Measurements from ENCODE around the gene SLC44A3. TPM values are rescaled to one million over a fixed set of nuclear protein-coding genes. Genes with fewer than 3 reads are reported as not detected.

Gene SLC44A3
- total RNA-seq, 4 donors from 2014 or later: 20.6 to 60.5 (median 41.8) TPM

- in situ Hi-C loops (cut with MboI; ENCODE audit: low pct_ligation_motif_present in 1 of 4, low pct_unique_long_range_greater_than_20kb in 1 of 4, low sequenced_read_pairs in 3 of 4): loop anchor here in 3 of 4 donors (25.0 kb wide), 1 partner anchor 374 kb away; the partner anchor contains the start of gene RWDD3 (in 3 of the 3)
- Histone ChIP-seq H3K27me3 (no peaks in the 10 kb centered on the region), H3K9me3 (no peaks in the 10 kb centered on the region), H3K4me3 (no peak overlapping the region), H3K4me1 (peaks cover 8 to 48% (median 16%) of the 10 kb centered on the region in 4 donors), H3K36me3 (no peaks in the 10 kb centered on the region), H3K27ac (peak overlapping the region; percentile 84 to 90 (median 88))
- 8 to 21% methylated on average over 2 of the region's 2 CpGs for WGBS, 2 donors (ENCODE audit: low coverage in 1 of 2)
- TF ChIP-seq CTCF (IDR thresholded peaks at IDR 0.05) (no peak), POLR2AphosphoS5 (IDR thresholded peaks at IDR 0.05) (peak in 2 of 3 donors; percentile 22 to 49)
- intact Hi-C loops (cut with DNase I; ENCODE audit: low total_unique reads): no loop called here
- DNase-seq: no peak
Measured at GRCh38 chr1:94863297-94863911, 43.2 kb downstream of the SLC44A3 start.

DNA sequence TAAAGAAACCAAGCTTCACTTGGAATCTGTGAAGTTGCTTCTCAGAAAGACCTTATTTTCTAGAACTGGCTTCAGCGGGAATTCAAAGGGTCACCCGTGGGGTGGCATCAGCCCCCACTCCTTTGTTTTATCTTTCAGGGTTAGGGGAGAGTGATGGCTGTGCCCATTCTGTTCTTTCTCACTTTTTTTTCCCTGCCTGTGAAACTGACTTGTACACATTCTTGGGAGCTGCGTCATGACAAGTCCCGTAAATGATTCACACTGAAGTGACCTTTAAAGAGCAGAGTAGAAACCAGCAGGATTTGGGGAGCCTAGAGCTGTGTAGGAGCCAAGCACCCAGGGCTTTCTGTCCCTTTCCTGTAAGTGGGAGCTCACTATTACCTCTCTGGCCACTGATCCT lies 43.8 kb downstream of the SLC44A3 start:
- intact Hi-C loops (cut with DNase I; ENCODE audit: low total_unique reads): no loop called here
- no peak overlapping the region for H3K4me3 ChIP-seq
- H3K27ac ChIP-seq: peak overlapping the region; percentile 84 to 90 (median 88)
- H3K9me3 ChIP-seq: no peaks in the 10 kb centered on the region
- no peaks in the 10 kb centered on the region for H3K36me3 ChIP-seq
- TF ChIP-seq POLR2A (IDR thresholded peaks at IDR 0.05) (peak; percentile 16), CTCF (IDR thresholded peaks at IDR 0.05) (no peak), POLR2AphosphoS5 (IDR thresholded peaks at IDR 0.05) (peak; percentile 85 to 92 (median 89)), EP300 (IDR thresholded peaks at IDR 0.05; ENCODE audit: low read depth) (peak; percentile 91)
- WGBS, 2 donors (ENCODE audit: low coverage in 1 of 2): 57 to 75% methylated on average over 2 to 4 of the region's 4 CpGs
- in situ Hi-C loops (cut with MboI; ENCODE audit: low pct_ligation_motif_present in 1 of 4, low pct_unique_long_range_greater_than_20kb in 1 of 4, low sequenced_read_pairs in 3 of 4): loop anchor here in 3 of 4 donors (25.0 kb wide), 1 partner anchor 373 kb away; the partner anchor contains the start of gene RWDD3 (in 3 of the 3)
- DNase-seq: peak; percentile 25
- H3K27me3 ChIP-seq: no peaks in the 10 kb centered on the region
- peaks cover 8 to 48% (median 16%) of the 10 kb centered on the region in 4 donors for H3K4me1 ChIP-seq

GRCh38 chr1:94864821-94865220 lies 44.7 kb downstream of the SLC44A3 start:
- Histone ChIP-seq H3K4me1 (peaks cover 8 to 44% (median 16%) of the 10 kb centered on the region in 4 donors), H3K27ac (peak overlapping the region; percentile 84 to 90 (median 88)), H3K9me3 (no peaks in the 10 kb centered on the region), H3K4me3 (no peak overlapping the region), H3K27me3 (no peaks in the 10 kb centered on the region), H3K36me3 (no peaks in the 10 kb centered on the region)
- intact Hi-C loops (cut with DNase I; ENCODE audit: low total_unique reads) (no loop called here), in situ Hi-C loops (cut with MboI; ENCODE audit: low pct_ligation_motif_present in 1 of 4, low pct_unique_long_range_greater_than_20kb in 1 of 4, low sequenced_read_pairs in 3 of 4) (loop anchor here in 3 of 4 donors (25.0 kb wide), 1 partner anchor 372 kb away; the partner anchor contains the start of gene RWDD3 (in 3 of the 3))
- TF ChIP-seq EP300 (IDR thresholded peaks at IDR 0.05; ENCODE audit: low read depth) (no peak), POLR2AphosphoS5 (IDR thresholded peaks at IDR 0.05) (no peak), CTCF (IDR thresholded peaks at IDR 0.05) (no peak), POLR2A (IDR thresholded peaks at IDR 0.05) (no peak)
- WGBS, 2 donors (ENCODE audit: low coverage in 1 of 2): 57 to 59% methylated on average over 8 to 9 of the region's 9 CpGs
- DNase-seq: no peak

GRCh38 chr1:94865360-94865759 lies 45.2 kb downstream of the SLC44A3 start:
- in situ Hi-C loops (cut with MboI; ENCODE audit: low pct_ligation_motif_present in 1 of 4, low pct_unique_long_range_greater_than_20kb in 1 of 4, low sequenced_read_pairs in 3 of 4) (loop anchor here in 3 of 4 donors (25.0 kb wide), 1 partner anchor 372 kb away; the partner anchor contains the start of gene RWDD3 (in 3 of the 3)), intact Hi-C loops (cut with DNase I; ENCODE audit: low total_unique reads) (no loop called here)
- Histone ChIP-seq H3K27me3 (no peaks in the 10 kb centered on the region), H3K27ac (peak overlapping the region; percentile 84 to 90 (median 88)), H3K4me1 (peaks cover 8 to 42% (median 16%) of the 10 kb centered on the region in 4 donors), H3K36me3 (no peaks in the 10 kb centered on the region), H3K9me3 (no peaks in the 10 kb centered on the region), H3K4me3 (no peak overlapping the region)
- no peak for DNase-seq
- peak in 1 of 3 donors; percentile 49 for TF ChIP-seq POLR2AphosphoS5 (IDR thresholded peaks at IDR 0.05)
- no peak for TF ChIP-seq CTCF (IDR thresholded peaks at IDR 0.05)
- 68 to 70% methylated on average over 4 of the region's 4 CpGs for WGBS, 2 donors (ENCODE audit: low coverage in 1 of 2)

All from transverse colon (tissue), 4 donors.